Measurements from ENCODE around the gene CNNM2.

Gene CNNM2

GRCh38 chr10:102888048-102888447 lies 30.0 kb upstream of the CNNM2 start (continued):
- TF ChIP-seq ZNF645 (tag by site-specific recombination; IDR thresholded peaks at IDR 0.05) = no peak
- TF ChIP-seq ZSCAN16 (tag by site-specific recombination; IDR thresholded peaks at IDR 0.05) = no peak
- TF ChIP-seq ZNF692 (tag by site-specific recombination; IDR thresholded peaks at IDR 0.05) = no peak

- Histone ChIP-seq H3K4me3 (ENCODE audit: low read depth, low read length) (no peak overlapping the region), H3K4me1 (ENCODE audit: control insufficient read depth, insufficient read depth, low read length) (no peaks in the 10 kb centered on the region), H3K27ac (ENCODE audit: extremely low read depth, low read depth, low read length) (no peak overlapping the region), H3K9me3 (ENCODE audit: control insufficient read depth, insufficient read depth, low read depth, low read length) (no peaks in the 10 kb centered on the region), H3K36me3 (ENCODE audit: control insufficient read depth in 2 of 2, insufficient read depth in 1 of 2, low read length in 2 of 2) (peaks cover 17 to 28% of the 10 kb centered on the region in 2 experiments)
- TF ChIP-seq ZEB2 (tag by site-specific recombination; IDR thresholded peaks at IDR 0.05) = no peak
- no peak for TF ChIP-seq AEBP2 (tag by site-specific recombination; IDR thresholded peaks at IDR 0.05; ENCODE audit: borderline replicate concordance)
- POLR2A ChIA-PET = no interaction called here
- CTCF ChIA-PET = interaction anchor here (0.5 to 1.5 kb wide), 3 partner anchors 22 to 85 kb away, joined by 3 to 15 read pairs (median 3); no protein-coding TSS in a partner anchor
Observed at GRCh38 chr10:102894466-102895213, 23.5 kb upstream of the CNNM2 start.

GRCh38 chr10:102900006-102900405 lies 18.1 kb upstream of the CNNM2 start:
- no peaks in the 10 kb centered on the region for H3K9me3 ChIP-seq (ENCODE audit: control insufficient read depth, insufficient read depth, low read depth, low read length)
- POLR2A ChIA-PET = no interaction called here
- TF ChIP-seq ZNF133 (tag by site-specific recombination; IDR thresholded peaks at IDR 0.05) (no peak), ZNF324 (tag by site-specific recombination; IDR thresholded peaks at IDR 0.05) (no peak), ZNF600 (tag by site-specific recombination; IDR thresholded peaks at IDR 0.05) (no peak), ZNF350 (tag by site-specific recombination; IDR thresholded peaks at IDR 0.05) (no peak), CTCF (tag by site-specific recombination; IDR thresholded peaks at IDR 0.05) (no peak), ZNF221 (tag by site-specific recombination; IDR thresholded peaks at IDR 0.05; ENCODE audit: borderline replicate concordance) (no peak), ZNF549 (tag by site-specific recombination; IDR thresholded peaks at IDR 0.05) (no peak), HOXC10 (CRISPR knock-in tag; IDR thresholded peaks at IDR 0.05) (no peak), ZNF391 (tag by site-specific recombination; IDR thresholded peaks at IDR 0.05; ENCODE audit: borderline replicate concordance, low read depth) (no peak), OSR2 (tag by site-specific recombination; IDR thresholded peaks at IDR 0.05) (no peak), MYNN (tag by site-specific recombination; IDR thresholded peaks at IDR 0.05; ENCODE audit: borderline replicate concordance) (no peak), KLF17 (tag by site-specific recombination; IDR thresholded peaks at IDR 0.05) (no peak), ZNF138 (tag by site-specific recombination; IDR thresholded peaks at IDR 0.05; ENCODE audit: borderline replicate concordance) (no peak), ZEB2 (tag by site-specific recombination; IDR thresholded peaks at IDR 0.05) (no peak), FEZF1 (tag by site-specific recombination; IDR thresholded peaks at IDR 0.05) (no peak), HIC1 (tag by site-specific recombination; IDR thresholded peaks at IDR 0.05) (no peak), ZNF791 (tag by site-specific recombination; IDR thresholded peaks at IDR 0.05) (no peak)

More at GRCh38 chr10:102900006-102900405, 18.1 kb upstream of the CNNM2 start:
- H3K36me3 ChIP-seq (ENCODE audit: control insufficient read depth in 2 of 2, insufficient read depth in 1 of 2, low read length in 2 of 2) = peaks cover 0 to 11% of the 10 kb centered on the region in 2 experiments; a peak in 2 of 3 replicates
- no peaks in the 10 kb centered on the region for H3K4me1 ChIP-seq (ENCODE audit: control insufficient read depth, insufficient read depth, low read length)
- H3K4me3 ChIP-seq (ENCODE audit: low read depth, low read length) = no peak overlapping the region
- H3K27ac ChIP-seq (ENCODE audit: extremely low read depth, low read depth, low read length) = no peak overlapping the region
- CTCF ChIA-PET = interaction anchor here (0.7 to 7.3 kb wide), 3 partner anchors 12 to 186 kb away, joined by 3 to 112 read pairs (median 4); partner anchors contain the start of gene CYP17A1

Measured in HEK293 (cell line).